DOHH2 (cell line): ENCODE results near the gene RXRA.

ENCODE experiments used
- H3F3A ChIP-seq: fragments of 200-600 bp; sonication (generic), shearing (Covaris generic); 2 replicates; pipeline ENCODE4 v1.6.0; 2016; ENCODE audit warnings: antibody characterized with exemption, mild to moderate bottlenecking; ENCODE audit not compliant: control insufficient read depth, insufficient read depth
- H3K27ac ChIP-seq: fragments of 200-600 bp; sonication (generic); 2 replicates; pipeline ENCODE4 v1.5.1; 2014; ENCODE audit warnings: low read depth, mild to moderate bottlenecking, low read length, moderate library complexity
- H3K27me3 ChIP-seq: fragments of 200-600 bp; sonication (generic); 2 replicates; pipeline ENCODE4 v1.6.1; 2014; ENCODE audit warnings: mild to moderate bottlenecking, low read length, mixed read lengths; ENCODE audit not compliant: control insufficient read depth
- H3K36me3 ChIP-seq: fragments of 200-600 bp; sonication (generic); 2 replicates; pipeline ENCODE4 v1.6.1; 2014; ENCODE audit warnings: mild to moderate bottlenecking, low read length, moderate library complexity, mixed read lengths; ENCODE audit not compliant: control insufficient read depth
- H3K4me1 ChIP-seq: fragments of 200-600 bp; sonication (generic); 2 replicates; pipeline ENCODE4 v1.6.1; 2014; ENCODE audit warnings: mild to moderate bottlenecking, low read length, mixed read lengths; ENCODE audit not compliant: control insufficient read depth
- H3K4me2 ChIP-seq: fragments of 200-600 bp; sonication (generic); 2 replicates; pipeline ENCODE4 v1.6.0; 2014; ENCODE audit warnings: mild to moderate bottlenecking, low read length, moderate library complexity
- H3K4me3 ChIP-seq: fragments of 200-600 bp; sonication (generic); 2 replicates; pipeline ENCODE4 v1.5.1; 2014; ENCODE audit warnings: mild to moderate bottlenecking, low read length, mixed read lengths
- H3K79me2 ChIP-seq: fragments of 200-600 bp; sonication (generic); 2 replicates; pipeline ENCODE4 v1.6.1; 2014; ENCODE audit warnings: mild to moderate bottlenecking, low read length, mixed read lengths; ENCODE audit not compliant: control insufficient read depth
- H3K9me2 ChIP-seq: fragments of 200-600 bp; sonication (generic); replicated peaks from 2 replicates; pipeline ENCODE4 v1.6.1; 2014; ENCODE audit warnings: mild to moderate bottlenecking, low read length, mixed read lengths; ENCODE audit not compliant: control insufficient read depth
- H3K9me3 ChIP-seq: fragments of 200-600 bp; sonication (generic); 2 replicates; pipeline ENCODE4 v1.6.1; 2014; ENCODE audit warnings: antibody characterized with exemption, low read length, mixed read lengths; ENCODE audit not compliant: control insufficient read depth, insufficient read depth
- H4K20me1 ChIP-seq: fragments of 200-600 bp; sonication (generic); 2 replicates; pipeline ENCODE4 v1.6.0; 2014; ENCODE audit warnings: low read depth, mild to moderate bottlenecking, antibody characterized with exemption, low read length, moderate library complexity; ENCODE audit not compliant: control insufficient read depth, insufficient read depth
- EZH2phosphoT487 ChIP-seq: fragments of 200-600 bp; sonication (generic); IDR thresholded peaks from 2 replicates; pipeline ENCODE4 v1.6.1; 2017; ENCODE audit warnings: borderline replicate concordance, mild to moderate bottlenecking, antibody characterized with exemption, low read length, moderate library complexity, mixed read lengths
- TF ChIP-seq, protein P1 (sequence below): fragments of 200-600 bp; sonication (generic); IDR thresholded peaks from one replicate; pipeline ENCODE4 v1.5.1; 2014; ENCODE audit warnings: antibody characterized with exemption, mild to moderate bottlenecking, low read depth, low read length; ENCODE audit not compliant: poor library complexity, severe bottlenecking

The RXRA gene

DNA sequence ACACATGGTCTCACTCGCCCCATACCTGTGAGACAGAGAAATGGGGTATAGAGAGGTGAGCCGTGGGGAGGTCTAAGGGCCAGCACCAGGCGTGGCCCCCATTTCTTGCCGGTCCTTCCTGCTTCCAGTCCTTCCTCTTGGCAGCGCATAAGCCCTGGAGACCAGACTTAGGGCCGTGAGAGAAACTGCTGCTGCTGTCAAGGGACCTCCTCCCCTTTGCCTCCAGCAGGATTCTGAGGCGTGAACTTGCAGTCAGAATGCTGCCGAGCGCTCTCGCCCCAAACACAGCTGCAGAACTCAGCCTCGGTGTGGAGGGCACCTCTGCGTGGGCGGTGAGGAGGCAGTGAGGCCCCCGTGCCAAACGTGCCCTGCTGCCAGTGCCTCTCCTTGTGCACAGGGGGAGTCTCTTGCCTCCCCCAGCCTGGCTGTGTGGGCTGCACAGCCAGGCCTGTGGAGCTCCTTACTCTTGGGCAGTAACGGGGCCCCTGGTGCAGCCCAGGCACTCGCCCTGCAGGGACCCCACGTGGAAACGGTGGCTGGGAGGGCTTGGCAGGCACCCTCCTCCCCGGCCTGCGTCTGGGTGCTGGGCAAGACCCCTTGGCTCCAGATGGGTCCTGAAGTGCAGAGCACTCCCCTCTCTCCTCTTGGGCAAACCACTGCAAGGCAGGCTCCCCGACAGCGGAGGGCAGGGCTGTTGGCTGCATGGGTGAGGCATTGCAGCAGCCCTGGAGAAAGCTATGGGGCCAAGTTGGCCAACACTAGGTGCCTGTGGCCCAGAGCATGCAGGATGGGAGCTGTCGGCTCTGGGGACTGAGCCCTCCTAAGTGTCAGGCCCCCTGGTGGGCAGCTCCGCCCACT lies 85.4 kb downstream of the RXRA start:
- peaks cover 6% of the 10 kb centered on the region for H4K20me1 ChIP-seq
- no peaks in the 10 kb centered on the region for H3K9me3 ChIP-seq
- no peaks in the 10 kb centered on the region for H3K36me3 ChIP-seq
- no peak overlapping the region for H3K4me2 ChIP-seq
- peaks cover 10% of the 10 kb centered on the region for H3K4me1 ChIP-seq
- H3K27ac ChIP-seq: no peak overlapping the region
- H3K9me2 ChIP-seq: no peaks in the 10 kb centered on the region
- H3K4me3 ChIP-seq: no peak overlapping the region
- H3K27me3 ChIP-seq: peaks cover 3% of the 10 kb centered on the region
- no peak for TF ChIP-seq EZH2phosphoT487
- TF ChIP-seq, protein P1, sequence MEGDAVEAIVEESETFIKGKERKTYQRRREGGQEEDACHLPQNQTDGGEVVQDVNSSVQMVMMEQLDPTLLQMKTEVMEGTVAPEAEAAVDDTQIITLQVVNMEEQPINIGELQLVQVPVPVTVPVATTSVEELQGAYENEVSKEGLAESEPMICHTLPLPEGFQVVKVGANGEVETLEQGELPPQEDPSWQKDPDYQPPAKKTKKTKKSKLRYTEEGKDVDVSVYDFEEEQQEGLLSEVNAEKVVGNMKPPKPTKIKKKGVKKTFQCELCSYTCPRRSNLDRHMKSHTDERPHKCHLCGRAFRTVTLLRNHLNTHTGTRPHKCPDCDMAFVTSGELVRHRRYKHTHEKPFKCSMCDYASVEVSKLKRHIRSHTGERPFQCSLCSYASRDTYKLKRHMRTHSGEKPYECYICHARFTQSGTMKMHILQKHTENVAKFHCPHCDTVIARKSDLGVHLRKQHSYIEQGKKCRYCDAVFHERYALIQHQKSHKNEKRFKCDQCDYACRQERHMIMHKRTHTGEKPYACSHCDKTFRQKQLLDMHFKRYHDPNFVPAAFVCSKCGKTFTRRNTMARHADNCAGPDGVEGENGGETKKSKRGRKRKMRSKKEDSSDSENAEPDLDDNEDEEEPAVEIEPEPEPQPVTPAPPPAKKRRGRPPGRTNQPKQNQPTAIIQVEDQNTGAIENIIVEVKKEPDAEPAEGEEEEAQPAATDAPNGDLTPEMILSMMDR: no peak
- H3F3A ChIP-seq: no peaks in the 10 kb centered on the region
- H3K79me2 ChIP-seq: no peaks in the 10 kb centered on the region

DNA sequence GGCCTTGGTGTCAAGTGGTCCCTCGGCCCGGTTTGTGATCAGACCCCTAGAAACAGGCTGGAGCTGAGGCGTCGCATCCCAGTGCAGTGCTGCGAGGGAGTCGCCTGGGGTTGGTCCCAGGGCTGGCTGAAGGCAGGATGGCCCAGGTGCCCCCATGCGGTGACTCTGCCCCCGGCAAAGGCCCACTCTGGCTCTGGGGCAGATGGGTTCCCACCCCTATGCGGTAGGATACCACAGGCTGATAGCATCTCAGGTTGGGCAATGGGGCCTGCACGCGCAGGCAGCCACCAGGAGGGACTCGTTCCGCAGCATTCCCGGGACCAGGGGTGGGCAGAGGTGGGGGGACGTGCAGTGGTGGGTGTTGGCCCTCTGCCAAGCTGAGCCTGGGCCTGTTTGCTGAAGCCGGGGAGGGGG lies 86.0 kb downstream of the RXRA start:
- no peaks in the 10 kb centered on the region for H3K79me2 ChIP-seq
- peaks cover 3% of the 10 kb centered on the region for H3K4me1 ChIP-seq
- H3K27me3 ChIP-seq: no peaks in the 10 kb centered on the region
- H3K36me3 ChIP-seq: no peaks in the 10 kb centered on the region
- H3K27ac ChIP-seq: no peak overlapping the region
- no peaks in the 10 kb centered on the region for H3K9me2 ChIP-seq
- no peaks in the 10 kb centered on the region for H3K9me3 ChIP-seq
- no peak overlapping the region for H3K4me2 ChIP-seq
- no peak overlapping the region for H3K4me3 ChIP-seq
- no peaks in the 10 kb centered on the region for H3F3A ChIP-seq
- peaks cover 4% of the 10 kb centered on the region; the same call in 1 of the 2 replicates for H4K20me1 ChIP-seq
- no peak for TF ChIP-seq EZH2phosphoT487
- TF ChIP-seq, protein P1: no peak

DNA sequence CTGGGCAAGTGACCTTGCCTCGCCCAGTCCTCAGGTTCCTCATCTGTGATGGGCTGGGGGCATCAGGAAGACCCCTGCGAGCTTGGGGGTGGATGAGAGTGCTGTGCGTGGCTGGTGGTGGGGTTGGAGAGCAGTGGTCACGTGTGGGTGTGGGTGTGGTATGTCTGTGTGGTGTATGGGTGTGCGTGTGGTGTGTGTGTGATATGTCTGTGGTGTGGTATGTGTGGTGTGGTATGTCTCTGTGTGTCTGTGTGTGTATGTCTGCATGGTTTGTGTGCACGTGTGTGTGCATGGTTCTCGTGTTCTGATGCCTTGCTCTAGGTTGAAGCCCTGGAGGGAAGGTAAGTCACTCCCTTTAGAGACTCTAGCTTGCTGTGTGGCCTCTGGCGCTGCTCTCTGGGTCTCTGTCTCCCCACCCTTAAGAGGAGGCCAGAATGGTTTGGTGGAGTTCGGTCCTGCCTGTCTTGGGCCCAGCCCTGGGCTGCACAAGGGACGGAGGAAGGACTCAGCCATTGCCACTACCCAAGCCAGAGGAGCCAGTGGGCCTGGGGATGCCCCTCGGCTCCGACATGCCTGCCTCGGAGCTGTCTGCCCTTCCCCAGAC lies 87.0 kb downstream of the RXRA start:
- TF ChIP-seq EZH2phosphoT487: no peak
- TF ChIP-seq, protein P1: no peak
- H3F3A ChIP-seq: no peaks in the 10 kb centered on the region
- H3K27me3 ChIP-seq: no peaks in the 10 kb centered on the region
- H3K79me2 ChIP-seq: no peaks in the 10 kb centered on the region
- H3K4me3 ChIP-seq: no peak overlapping the region
- no peaks in the 10 kb centered on the region for H3K9me2 ChIP-seq
- H3K36me3 ChIP-seq: no peaks in the 10 kb centered on the region
- peaks cover 4% of the 10 kb centered on the region; the same call in 1 of the 2 replicates for H4K20me1 ChIP-seq
- no peaks in the 10 kb centered on the region for H3K4me1 ChIP-seq
- no peak overlapping the region for H3K4me2 ChIP-seq
- no peaks in the 10 kb centered on the region for H3K9me3 ChIP-seq
- no peak overlapping the region for H3K27ac ChIP-seq
